ENCODE results near the gene SOBP.
"Not testable (repeated sequence)": the region's sequence is repeated elsewhere in the genome, so short reads cannot be mapped to it uniquely, and the experiment has no call there.

SOBP gene

GRCh38 chr6:107488875-107489635, 862 bp upstream of the SOBP start:
- DNase-seq (ENCODE audit: low spot score): no peak

GRCh38 chr6:107490566-107491137, 735 bp downstream of the SOBP start:
- no peak for DNase-seq (ENCODE audit: low spot score)

- no peak for DNase-seq (ENCODE audit: low spot score)
These were observed 1.3 kb downstream of the SOBP start for GRCh38 chr6:107491138-107491609.

DNA sequence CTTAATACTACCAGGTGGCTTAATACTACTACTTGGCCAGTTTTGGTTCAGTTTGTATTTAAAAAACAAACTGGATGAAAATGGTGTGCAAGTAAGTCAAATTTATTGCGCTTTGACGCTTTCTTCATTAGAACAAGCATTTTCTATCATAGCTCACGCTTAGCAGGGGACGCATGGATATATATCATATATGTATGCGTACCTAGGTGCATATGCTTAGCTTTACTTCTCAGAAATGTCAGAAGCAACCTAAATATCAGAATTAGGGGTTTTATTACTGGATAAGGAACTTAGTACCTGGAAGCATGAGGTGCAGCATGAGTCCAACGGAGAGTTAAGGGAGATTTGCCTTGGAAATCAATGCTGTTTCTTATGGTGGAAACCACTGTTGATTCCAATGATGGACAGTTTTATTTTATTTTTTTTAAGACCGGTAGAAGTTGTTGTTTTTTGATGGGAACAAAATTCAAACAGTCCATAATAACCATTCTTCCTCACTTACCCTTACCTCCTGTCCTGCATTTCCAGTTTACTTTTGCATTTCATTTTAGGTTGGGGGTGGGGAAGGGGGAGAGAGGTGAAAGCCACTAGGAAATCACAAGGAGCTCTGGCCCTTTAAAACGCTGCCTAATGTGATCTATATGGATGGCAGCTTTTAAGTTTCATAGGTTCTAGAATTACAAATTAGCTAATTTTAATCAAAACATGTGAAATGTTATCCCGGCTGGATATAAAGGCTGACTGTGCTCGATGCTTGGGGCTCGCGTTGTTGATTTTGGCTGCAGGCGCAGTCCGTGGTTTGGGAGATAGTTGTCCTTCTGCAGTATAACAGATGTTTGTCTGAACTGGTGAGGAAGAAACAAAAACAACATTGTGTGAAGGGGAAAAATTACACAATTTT, 2.1 kb downstream of the SOBP start:
- DNase-seq (ENCODE audit: low spot score): no peak

DNA sequence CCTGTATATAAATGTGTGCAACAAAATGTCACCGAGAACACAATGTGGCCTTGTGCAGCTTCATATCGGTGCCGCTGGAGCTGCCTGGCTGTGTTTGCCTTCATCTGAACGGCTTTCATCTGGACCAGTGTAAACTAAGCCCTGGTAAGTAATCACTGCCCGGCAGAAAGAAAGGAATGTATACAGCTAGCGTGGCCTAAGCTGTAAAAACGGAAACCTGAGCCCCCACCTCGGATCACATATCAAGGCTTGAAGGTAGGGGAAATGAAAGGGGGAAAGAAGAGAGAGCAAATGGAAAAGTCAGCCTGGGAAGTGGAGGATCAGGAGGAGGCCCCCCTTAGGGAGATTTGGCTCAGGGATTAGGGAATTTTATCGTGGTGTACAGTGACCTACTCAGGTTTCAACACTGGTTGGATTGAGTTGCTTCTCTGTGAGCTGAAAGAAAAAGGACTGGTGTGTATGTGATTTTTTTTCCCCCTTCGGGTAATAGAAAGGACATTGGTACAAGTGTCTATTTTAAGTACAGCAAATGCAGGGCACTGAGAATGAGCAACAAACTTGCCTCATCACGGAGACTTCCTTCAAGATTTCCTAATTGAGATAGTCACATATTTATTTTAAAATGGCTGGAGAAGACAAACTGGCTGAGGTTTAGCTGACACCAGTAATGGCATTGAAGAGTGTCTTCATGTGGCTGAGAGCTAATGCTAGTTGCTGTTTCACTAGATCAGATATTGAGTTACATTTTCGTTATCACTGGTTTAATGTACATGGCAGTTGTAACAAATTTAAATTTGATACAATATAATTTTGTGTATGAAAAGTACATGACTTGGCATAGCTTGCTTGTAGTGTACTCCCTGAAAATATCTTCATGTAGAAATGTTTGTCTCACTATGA, 3.5 kb downstream of the SOBP start:
- no peak for DNase-seq (ENCODE audit: low spot score)

DNA sequence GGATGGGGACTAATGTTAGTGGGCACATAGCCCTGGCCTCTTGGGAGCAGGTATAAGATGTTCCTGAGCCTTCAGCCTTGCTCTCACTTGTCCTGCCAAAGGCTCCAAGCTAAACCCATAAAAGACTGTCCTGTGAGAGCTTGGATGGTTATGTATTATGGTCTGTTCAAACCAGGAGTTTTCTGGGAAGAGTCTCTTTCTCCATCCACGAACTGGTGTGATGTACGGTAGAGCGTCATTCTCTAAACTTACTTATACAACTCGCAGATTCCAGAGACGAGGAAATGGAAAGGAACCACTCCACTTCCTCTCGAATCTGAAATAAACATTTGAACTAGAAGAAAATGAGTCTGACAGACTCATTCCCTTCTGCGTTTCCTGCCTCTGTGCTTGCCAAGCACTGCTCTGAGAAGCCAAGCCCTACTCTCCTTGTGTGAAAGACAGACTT, 5.3 kb downstream of the SOBP start:
- no peak for DNase-seq (ENCODE audit: low spot score)

DNA sequence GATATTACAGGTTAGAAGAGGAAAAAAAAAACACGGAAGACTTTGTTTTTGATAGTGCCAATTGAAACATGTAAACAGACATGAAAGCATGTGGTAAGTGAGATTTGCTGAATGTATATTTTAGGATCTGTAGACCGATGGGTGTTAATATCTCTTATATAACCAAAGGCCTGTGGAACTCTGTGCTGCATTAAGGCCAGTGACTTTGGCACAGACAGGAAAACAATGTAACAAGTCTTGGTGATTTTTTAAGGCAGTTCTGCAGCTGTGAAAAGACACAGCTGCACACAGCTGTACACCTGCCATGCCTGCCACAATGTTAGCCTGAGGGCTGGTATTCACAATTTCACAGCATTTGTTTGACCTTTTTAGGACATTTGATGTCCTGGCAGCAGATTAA, 6.1 kb downstream of the SOBP start:
- DNase-seq (ENCODE audit: low spot score): no peak

GRCh38 chr6:107496892-107497684, 7.2 kb downstream of the SOBP start:
- no peak for DNase-seq (ENCODE audit: low spot score)

DNA sequence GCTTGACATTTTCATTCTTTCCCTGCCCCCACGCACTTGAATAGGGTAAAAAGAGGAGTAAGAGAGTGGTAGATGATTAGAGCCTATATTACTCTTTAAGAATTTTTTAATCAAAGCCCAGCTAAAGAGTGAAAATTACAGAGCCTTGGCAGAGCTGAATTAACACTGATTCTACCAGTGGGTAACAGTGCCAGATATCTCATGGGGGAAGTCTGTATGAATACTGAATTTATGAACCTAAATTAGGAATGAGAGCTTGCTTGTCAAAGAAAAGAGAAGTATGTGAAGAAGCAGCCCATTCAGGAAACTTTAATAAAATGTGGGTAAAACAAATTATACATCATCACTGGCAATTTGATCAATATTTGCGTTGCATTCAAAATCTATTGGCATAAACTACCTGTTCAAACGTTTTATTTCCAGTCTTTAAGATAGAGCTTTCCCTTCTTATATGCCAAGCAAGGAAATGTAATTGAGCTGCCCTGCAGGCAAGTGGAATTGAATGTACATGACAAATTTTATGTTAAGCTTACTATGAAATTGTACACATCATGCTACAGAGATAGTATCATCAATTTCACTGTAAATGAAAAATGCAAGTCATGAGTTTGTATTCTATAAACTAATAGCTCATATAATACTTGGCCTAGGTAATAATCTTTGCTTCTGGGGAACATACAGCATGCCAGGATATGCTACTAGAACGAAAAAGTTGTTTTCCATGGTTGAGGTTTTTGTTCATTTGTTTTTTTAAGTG, 14.5 kb downstream of the SOBP start:
- no peak for DNase-seq (ENCODE audit: low spot score)

GRCh38 chr6:107506145-107506544, 16.2 kb downstream of the SOBP start:
- DNase-seq (ENCODE audit: low spot score): no peak

- no peak for DNase-seq (ENCODE audit: low spot score)
These were observed 19.6 kb downstream of the SOBP start for GRCh38 chr6:107509506-107509905.

GRCh38 chr6:107510108-107510507, 20.2 kb downstream of the SOBP start:
- no peak for DNase-seq (ENCODE audit: low spot score)

- DNase-seq (ENCODE audit: low spot score): no peak
These were observed 21.6 kb downstream of the SOBP start for GRCh38 chr6:107511511-107511993.

GRCh38 chr6:107513214-107513613, 23.3 kb downstream of the SOBP start:
- DNase-seq (ENCODE audit: low spot score): no peak

DNA sequence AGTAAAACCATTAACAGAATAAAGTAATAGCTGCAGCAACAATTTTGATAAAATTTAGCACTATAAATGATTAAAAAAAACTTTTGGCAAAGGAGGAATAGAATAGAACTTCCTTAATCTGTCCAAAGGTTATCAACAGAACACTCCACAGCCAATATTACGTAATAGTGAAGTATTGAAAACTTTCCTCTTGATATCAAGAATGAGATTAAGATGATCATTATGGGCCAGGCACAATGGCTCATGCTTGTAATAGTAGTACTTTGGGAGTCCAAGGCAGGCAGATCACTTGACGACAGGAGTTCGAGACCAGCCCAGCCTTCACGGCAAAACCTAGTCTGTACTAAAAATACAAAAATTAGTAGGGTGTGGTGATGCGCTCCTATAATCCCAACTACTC, 26.0 kb downstream of the SOBP start:
- DNase-seq (ENCODE audit: low spot score): no peak

DNA sequence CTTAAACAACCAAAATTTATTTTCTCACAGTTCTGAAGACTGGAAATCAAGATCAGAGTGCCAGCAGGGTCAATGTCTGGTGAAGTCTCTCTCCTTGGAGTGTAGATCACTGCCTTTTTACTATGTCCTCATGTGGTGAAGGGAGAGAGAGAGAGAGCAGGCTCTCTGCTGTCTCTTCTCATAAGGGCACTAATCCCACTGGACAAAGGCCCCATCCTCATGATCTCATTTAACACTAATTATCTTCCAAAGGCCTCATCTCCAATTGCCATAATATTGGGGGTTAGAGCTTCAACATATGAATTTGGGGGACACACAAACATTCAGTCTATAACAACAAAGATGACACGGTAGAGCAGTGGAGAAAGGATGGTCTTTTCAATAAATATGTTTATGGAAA, 27.4 kb downstream of the SOBP start:
- DNase-seq (ENCODE audit: low spot score): no peak

- not testable (repeated sequence) for DNase-seq (ENCODE audit: low spot score)
These were observed 29.3 kb downstream of the SOBP start for GRCh38 chr6:107519224-107519623.

DNA sequence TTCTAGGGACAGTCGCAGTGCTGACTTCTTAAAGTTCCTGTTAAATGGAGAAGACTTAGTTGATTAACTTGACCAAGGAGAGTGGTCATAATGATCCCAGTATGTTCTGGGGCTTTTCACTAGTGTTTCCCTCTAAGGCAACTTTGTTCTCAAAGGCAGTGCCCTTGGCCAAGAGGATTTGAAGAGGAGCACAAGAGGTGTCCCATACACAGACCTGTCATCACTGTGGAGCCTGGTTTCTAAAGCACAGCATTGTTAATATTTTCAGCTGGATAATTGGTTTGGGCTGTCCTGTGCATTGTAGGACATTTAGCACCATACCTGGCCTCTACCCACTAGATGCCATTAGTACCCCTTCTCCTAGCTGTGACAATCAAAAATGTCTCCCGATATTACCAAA, 30.8 kb downstream of the SOBP start:
- DNase-seq (ENCODE audit: low spot score): not testable (repeated sequence)

DNA sequence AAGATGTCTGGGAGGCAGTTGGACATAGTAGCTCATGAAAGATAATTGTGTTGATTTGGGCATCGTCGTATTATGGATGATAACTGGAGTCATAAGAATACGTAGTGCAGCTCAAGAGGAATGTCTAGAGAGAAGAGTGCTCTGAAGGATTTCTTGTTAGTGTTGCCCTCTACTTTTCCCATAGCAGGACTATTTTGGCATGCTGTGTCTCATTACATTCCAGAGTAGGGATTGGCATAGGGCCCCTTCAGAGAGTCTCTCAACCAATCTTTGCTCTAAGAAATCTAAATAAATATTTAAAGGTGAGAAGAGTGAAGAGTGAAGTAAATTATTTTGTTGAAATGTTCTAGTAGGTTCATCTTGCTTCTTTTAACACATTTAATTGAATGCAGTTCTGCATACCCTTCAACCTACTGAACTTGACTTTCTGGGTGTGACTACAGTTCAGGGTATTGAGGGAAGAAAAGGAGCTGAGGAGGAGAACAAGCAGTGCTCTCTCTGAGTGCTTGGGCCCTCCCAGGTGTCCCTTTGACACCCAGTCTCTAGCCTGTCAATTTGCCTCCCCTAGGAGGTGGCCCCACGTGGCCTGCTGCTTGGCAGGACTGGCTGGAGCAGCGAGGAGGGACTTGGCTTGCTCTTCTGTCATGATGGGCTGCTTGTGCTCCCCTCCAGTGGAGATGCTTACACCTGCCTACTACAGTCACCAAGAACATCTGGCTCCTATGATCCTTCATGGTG, 33.3 kb downstream of the SOBP start:
- no peak for DNase-seq (ENCODE audit: low spot score)

Data from hematopoietic multipotent progenitor cell treated with erythropoietin and hydrocortisone succinate and interleukin-3 and kit ligand, for 15 days (in vitro differentiated cells).